HG02610 (cell line): ENCODE data around the gene NPB.
A peak's percentile ranks its signal among the peaks of the same experiment; 100 is the strongest.

ENCODE experiments used
- ATAC-seq: cut with Tn5 transposase; IDR thresholded peaks from one replicate; pipeline ENCODE4 v1.9.1; 2021; ENCODE audit warnings: mild to moderate bottlenecking, moderate library complexity; ENCODE audit not compliant: unreplicated experiment

The NPB gene

GRCh38 chr17:81924557-81925532, 22.8 kb downstream of the NPB start:
- no peak for ATAC-seq

- ATAC-seq, result no peak
These were observed 23.9 kb downstream of the NPB start for GRCh38 chr17:81925860-81926450.

GRCh38 chr17:81926451-81927151, 24.6 kb downstream of the NPB start:
- ATAC-seq, result no peak

- no peak for ATAC-seq
These were observed 25.2 kb downstream of the NPB start for GRCh38 chr17:81927152-81927652.

- ATAC-seq, result peak; percentile 54
These were observed 25.9 kb downstream of the NPB start, which contains the start of gene MAFG for GRCh38 chr17:81927653-81928543. Gene MAFG (minus strand): TSS chr17:81927735. CDS start chr17:81923185, 4,550 bp downstream.

GRCh38 chr17:81928544-81929252, 26.7 kb downstream of the NPB start:
- ATAC-seq, result no peak

GRCh38 chr17:81929253-81930141, 27.5 kb downstream of the NPB start:
- no peak for ATAC-seq

GRCh38 chr17:81930142-81931125, 28.4 kb downstream of the NPB start:
- ATAC-seq, result no peak

GRCh38 chr17:81931189-81931556, 29.1 kb downstream of the NPB start:
- ATAC-seq, result no peak

GRCh38 chr17:81931557-81932332, 29.7 kb downstream of the NPB start:
- no peak for ATAC-seq

GRCh38 chr17:81932333-81932983, 30.4 kb downstream of the NPB start:
- ATAC-seq, result no peak

- ATAC-seq, result no peak
These were observed 31.2 kb downstream of the NPB start for GRCh38 chr17:81933178-81933699.

- no peak for ATAC-seq
These were observed 32.2 kb downstream of the NPB start for GRCh38 chr17:81934098-81934757.

- no peak for ATAC-seq
These were observed 33.0 kb downstream of the NPB start for GRCh38 chr17:81934850-81935708.

- ATAC-seq, result no peak
These were observed 33.7 kb downstream of the NPB start for GRCh38 chr17:81935709-81936084.
